T-helper 1 cell treated with Interleukin-12 subunit alpha and Interleukin-12 subunit beta and Interleukin-4 antibody, amounts not matched to agents 30 μg/mL and 1 μg/mL, for 36 hours (primary cell): ENCODE measurements around the gene MYO7A.

Source experiments
- H3K27ac Mint-ChIP-seq: one replicate; pipeline ENCODE4 v1.8.0; 2021; ENCODE audit warnings: mild to moderate bottlenecking, mixed read lengths
- H3K27me3 Mint-ChIP-seq: one replicate; pipeline ENCODE4 v1.8.0; 2021; ENCODE audit warnings: low read depth, mixed read lengths
- H3K36me3 Mint-ChIP-seq: one replicate; pipeline ENCODE4 v1.8.0; 2021; ENCODE audit warnings: low read depth, mixed read lengths
- H3K4me1 Mint-ChIP-seq: one replicate; pipeline ENCODE4 v1.8.0; 2021; ENCODE audit warnings: low read depth, mixed read lengths
- H3K4me3 Mint-ChIP-seq: one replicate; pipeline ENCODE4 v1.8.0; 2021; ENCODE audit warnings: mild to moderate bottlenecking, moderate library complexity, mixed read lengths
- H3K9me3 Mint-ChIP-seq: one replicate; pipeline ENCODE4 v1.8.0; 2021; ENCODE audit warnings: mixed read lengths

Gene MYO7A

GRCh38 chr11:77179048-77179447, 51.0 kb downstream of the MYO7A start:
- H3K36me3 Mint-ChIP-seq, result no peaks in the 10 kb centered on the region
- no peaks in the 10 kb centered on the region for H3K27me3 Mint-ChIP-seq
- H3K9me3 Mint-ChIP-seq, result no peaks in the 10 kb centered on the region
- no peak overlapping the region for H3K4me3 Mint-ChIP-seq
- no peak overlapping the region for H3K27ac Mint-ChIP-seq
- H3K4me1 Mint-ChIP-seq, result no peaks in the 10 kb centered on the region

GRCh38 chr11:77179681-77180080, 51.6 kb downstream of the MYO7A start:
- no peak overlapping the region for H3K4me3 Mint-ChIP-seq
- no peak overlapping the region for H3K27ac Mint-ChIP-seq
- no peaks in the 10 kb centered on the region for H3K9me3 Mint-ChIP-seq
- no peaks in the 10 kb centered on the region for H3K36me3 Mint-ChIP-seq
- H3K27me3 Mint-ChIP-seq, result no peaks in the 10 kb centered on the region
- H3K4me1 Mint-ChIP-seq, result no peaks in the 10 kb centered on the region

GRCh38 chr11:77180346-77180745, 52.3 kb downstream of the MYO7A start:
- Mint-ChIP-seq H3K27ac (no peak overlapping the region), H3K36me3 (no peaks in the 10 kb centered on the region), H3K4me3 (no peak overlapping the region), H3K9me3 (no peaks in the 10 kb centered on the region), H3K4me1 (no peaks in the 10 kb centered on the region), H3K27me3 (no peaks in the 10 kb centered on the region)

GRCh38 chr11:77181226-77181625, 53.2 kb downstream of the MYO7A start:
- H3K36me3 Mint-ChIP-seq, result no peaks in the 10 kb centered on the region
- H3K4me3 Mint-ChIP-seq, result no peak overlapping the region
- H3K9me3 Mint-ChIP-seq, result no peaks in the 10 kb centered on the region
- no peaks in the 10 kb centered on the region for H3K4me1 Mint-ChIP-seq
- H3K27me3 Mint-ChIP-seq, result no peaks in the 10 kb centered on the region
- no peak overlapping the region for H3K27ac Mint-ChIP-seq

GRCh38 chr11:77181799-77182541, 53.9 kb downstream of the MYO7A start:
- Mint-ChIP-seq H3K4me3 (no peak overlapping the region), H3K27ac (no peak overlapping the region), H3K9me3 (no peaks in the 10 kb centered on the region), H3K4me1 (no peaks in the 10 kb centered on the region), H3K36me3 (no peaks in the 10 kb centered on the region), H3K27me3 (no peaks in the 10 kb centered on the region)

- Mint-ChIP-seq H3K4me1 (no peaks in the 10 kb centered on the region), H3K27ac (no peak overlapping the region), H3K9me3 (no peaks in the 10 kb centered on the region), H3K27me3 (no peaks in the 10 kb centered on the region), H3K4me3 (no peak overlapping the region), H3K36me3 (no peaks in the 10 kb centered on the region)
These were observed 54.7 kb downstream of the MYO7A start for GRCh38 chr11:77182542-77183430.

GRCh38 chr11:77183431-77183984, 55.5 kb downstream of the MYO7A start:
- Mint-ChIP-seq H3K4me1 (no peaks in the 10 kb centered on the region), H3K27me3 (no peaks in the 10 kb centered on the region), H3K36me3 (no peaks in the 10 kb centered on the region), H3K4me3 (no peak overlapping the region), H3K27ac (no peak overlapping the region), H3K9me3 (no peaks in the 10 kb centered on the region)

GRCh38 chr11:77184136-77184860, 56.3 kb downstream of the MYO7A start:
- Mint-ChIP-seq H3K9me3 (no peaks in the 10 kb centered on the region), H3K36me3 (no peaks in the 10 kb centered on the region), H3K4me1 (no peaks in the 10 kb centered on the region), H3K4me3 (no peak overlapping the region), H3K27me3 (no peaks in the 10 kb centered on the region), H3K27ac (no peak overlapping the region)

GRCh38 chr11:77186302-77186701, 58.3 kb downstream of the MYO7A start:
- Mint-ChIP-seq H3K27ac (no peak overlapping the region), H3K4me3 (no peak overlapping the region), H3K9me3 (no peaks in the 10 kb centered on the region), H3K27me3 (no peaks in the 10 kb centered on the region), H3K4me1 (no peaks in the 10 kb centered on the region), H3K36me3 (no peaks in the 10 kb centered on the region)

GRCh38 chr11:77187111-77187750, 59.2 kb downstream of the MYO7A start:
- Mint-ChIP-seq H3K4me1 (no peaks in the 10 kb centered on the region), H3K4me3 (no peak overlapping the region), H3K9me3 (no peaks in the 10 kb centered on the region), H3K27me3 (no peaks in the 10 kb centered on the region), H3K36me3 (no peaks in the 10 kb centered on the region), H3K27ac (no peak overlapping the region)

GRCh38 chr11:77187776-77188632, 60.0 kb downstream of the MYO7A start:
- Mint-ChIP-seq H3K9me3 (no peaks in the 10 kb centered on the region), H3K4me1 (no peaks in the 10 kb centered on the region), H3K27me3 (no peaks in the 10 kb centered on the region), H3K4me3 (no peak overlapping the region), H3K27ac (no peak overlapping the region), H3K36me3 (no peaks in the 10 kb centered on the region)

GRCh38 chr11:77188633-77189491, 60.8 kb downstream of the MYO7A start:
- Mint-ChIP-seq H3K36me3 (no peaks in the 10 kb centered on the region), H3K9me3 (no peaks in the 10 kb centered on the region), H3K27me3 (no peaks in the 10 kb centered on the region), H3K27ac (no peak overlapping the region), H3K4me3 (no peak overlapping the region), H3K4me1 (no peaks in the 10 kb centered on the region)
